ENCODE results near the gene DHX16. TPM values are rescaled to one million over a fixed set of nuclear protein-coding genes. Genes with fewer than 3 reads are reported as not detected.

The DHX16 gene
- total and polyA plus RNA-seq, 2 experiments from 2014 or later: 16.0 to 31.3 TPM

DNA sequence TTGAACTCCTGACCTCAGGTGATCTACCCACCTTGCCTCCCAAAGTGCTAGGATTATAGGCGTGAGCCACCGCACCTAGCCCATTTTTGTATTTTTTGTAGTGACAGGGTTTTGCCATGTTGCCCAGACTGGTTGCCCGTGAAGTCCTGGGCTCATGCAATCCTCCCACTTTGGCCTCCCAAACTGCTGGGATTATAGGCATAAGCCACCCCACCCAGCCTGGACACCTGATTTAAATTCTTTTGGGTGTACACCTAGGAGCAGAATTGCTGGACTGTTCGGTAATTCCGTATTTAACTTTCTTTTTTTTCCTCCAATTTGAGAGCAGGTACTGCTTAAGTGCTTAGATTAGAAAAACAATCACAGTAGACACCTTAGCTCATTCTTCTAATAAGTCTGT lies 23.6 kb upstream of the DHX16 start:
- TF ChIP-seq, protein P1, sequence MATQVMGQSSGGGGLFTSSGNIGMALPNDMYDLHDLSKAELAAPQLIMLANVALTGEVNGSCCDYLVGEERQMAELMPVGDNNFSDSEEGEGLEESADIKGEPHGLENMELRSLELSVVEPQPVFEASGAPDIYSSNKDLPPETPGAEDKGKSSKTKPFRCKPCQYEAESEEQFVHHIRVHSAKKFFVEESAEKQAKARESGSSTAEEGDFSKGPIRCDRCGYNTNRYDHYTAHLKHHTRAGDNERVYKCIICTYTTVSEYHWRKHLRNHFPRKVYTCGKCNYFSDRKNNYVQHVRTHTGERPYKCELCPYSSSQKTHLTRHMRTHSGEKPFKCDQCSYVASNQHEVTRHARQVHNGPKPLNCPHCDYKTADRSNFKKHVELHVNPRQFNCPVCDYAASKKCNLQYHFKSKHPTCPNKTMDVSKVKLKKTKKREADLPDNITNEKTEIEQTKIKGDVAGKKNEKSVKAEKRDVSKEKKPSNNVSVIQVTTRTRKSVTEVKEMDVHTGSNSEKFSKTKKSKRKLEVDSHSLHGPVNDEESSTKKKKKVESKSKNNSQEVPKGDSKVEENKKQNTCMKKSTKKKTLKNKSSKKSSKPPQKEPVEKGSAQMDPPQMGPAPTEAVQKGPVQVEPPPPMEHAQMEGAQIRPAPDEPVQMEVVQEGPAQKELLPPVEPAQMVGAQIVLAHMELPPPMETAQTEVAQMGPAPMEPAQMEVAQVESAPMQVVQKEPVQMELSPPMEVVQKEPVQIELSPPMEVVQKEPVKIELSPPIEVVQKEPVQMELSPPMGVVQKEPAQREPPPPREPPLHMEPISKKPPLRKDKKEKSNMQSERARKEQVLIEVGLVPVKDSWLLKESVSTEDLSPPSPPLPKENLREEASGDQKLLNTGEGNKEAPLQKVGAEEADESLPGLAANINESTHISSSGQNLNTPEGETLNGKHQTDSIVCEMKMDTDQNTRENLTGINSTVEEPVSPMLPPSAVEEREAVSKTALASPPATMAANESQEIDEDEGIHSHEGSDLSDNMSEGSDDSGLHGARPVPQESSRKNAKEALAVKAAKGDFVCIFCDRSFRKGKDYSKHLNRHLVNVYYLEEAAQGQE (IDR thresholded peaks at IDR 0.05; ENCODE audit: unreplicated experiment): no peak
- TF ChIP-seq ETS1 (IDR thresholded peaks at IDR 0.05): no peak
- no peak for TF ChIP-seq ZNF462 (CRISPR knock-in tag; IDR thresholded peaks at IDR 0.05)
- no peak for TF ChIP-seq EZH2 (IDR thresholded peaks at IDR 0.05; ENCODE audit: low read depth, unreplicated experiment)
- TF ChIP-seq CTCF (conservative IDR thresholded peaks at IDR 0.05; ENCODE audit: low read depth in 2 of 2): no peak
- no peak for TF ChIP-seq EZH2phosphoT487 (IDR thresholded peaks at IDR 0.05; ENCODE audit: unreplicated experiment)
- TF ChIP-seq POLR2AphosphoS5 (IDR thresholded peaks at IDR 0.05; ENCODE audit: low read depth): no peak
- TF ChIP-seq ZNF114 (CRISPR knock-in tag; IDR thresholded peaks at IDR 0.05): no peak
- no peak for TF ChIP-seq STAT1 (IDR thresholded peaks at IDR 0.05; ENCODE audit: unreplicated experiment)
- TF ChIP-seq CREB1 (CRISPR knock-in tag; IDR thresholded peaks at IDR 0.05; ENCODE audit: low read depth): no peak
- no peak for TF ChIP-seq NANOG (IDR thresholded peaks at IDR 0.05; ENCODE audit: borderline replicate concordance)
- no peak for TF ChIP-seq JUNB (IDR thresholded peaks at IDR 0.05; ENCODE audit: unreplicated experiment)
- no peak for TF ChIP-seq ZNF331 (CRISPR knock-in tag; IDR thresholded peaks at IDR 0.05; ENCODE audit: low read depth)
- Histone ChIP-seq H3K4me1 (ENCODE audit: insufficient read depth) (peaks cover under 1% of the 10 kb centered on the region; the same call in 1 of the 2 replicates), H3K4me2 (no peak overlapping the region), H3K36me3 (ENCODE audit: insufficient read depth) (peaks cover 11% of the 10 kb centered on the region), H3K27ac (ENCODE audit: low read depth) (no peak overlapping the region), H3K79me2 (replicated peaks; ENCODE audit: insufficient read depth) (no peaks in the 10 kb centered on the region), H3K9me2 (ENCODE audit: insufficient read depth) (no peaks in the 10 kb centered on the region), H3K27me3 (ENCODE audit: insufficient read depth) (no peaks in the 10 kb centered on the region), H4K20me1 (replicated peaks; ENCODE audit: insufficient read depth) (no peaks in the 10 kb centered on the region; the same call in 1 of the 2 replicates), H2AFZ (no peak overlapping the region), H3K4me3 (no peak overlapping the region), H3F3A (replicated peaks; ENCODE audit: low read depth) (0 out of 2 replicates have a peak, but pooled peaks cover 6% of the 10 kb centered on the region)
- H3K36me3 Mint-ChIP-seq (ENCODE audit: low read depth): peaks cover 11% of the 10 kb centered on the region
- H3K4me3 Mint-ChIP-seq: no peak overlapping the region
- peaks cover 7% of the 10 kb centered on the region for H3K27me3 Mint-ChIP-seq (ENCODE audit: insufficient read depth, low read depth, poor library complexity)
- no peak overlapping the region for H3K27ac Mint-ChIP-seq
- ATAC-seq (no peak), DNase-seq (ENCODE audit: low spot score) (no peak)
- H3K9me3 Mint-ChIP-seq: no peaks in the 10 kb centered on the region
- peaks cover 10% of the 10 kb centered on the region; the same call in 2 of the 3 replicates for H3K4me1 Mint-ChIP-seq

Measured in GM23338 (cell line).